Endometrial microvascular endothelial cells (primary cell): ENCODE measurements around the gene XPO6. TPM values are rescaled to one million over a fixed set of nuclear protein-coding genes. Genes with fewer than 3 reads are reported as not detected.

ENCODE experiments used
- in situ Hi-C: cut with HindIII; loops from 2 replicates; pipeline ENCODE4 v1.10.0; 2017; ENCODE audit warnings: low sequenced_read_pairs, low pct_unique_long_range_greater_than_20kb; ENCODE audit errors: inconsistent ontology term
- total RNA-seq: library from RNA; depleted of rRNA; stranded (reverse); fragments of >200 nt; gene quantifications from one replicate; pipeline ENCODE4 v1.2.3, GENCODE V29; 2015; ENCODE audit errors: inconsistent ontology term

XPO6 gene
- total RNA-seq, 1 donor from 2014 or later: 179 TPM

DNA sequence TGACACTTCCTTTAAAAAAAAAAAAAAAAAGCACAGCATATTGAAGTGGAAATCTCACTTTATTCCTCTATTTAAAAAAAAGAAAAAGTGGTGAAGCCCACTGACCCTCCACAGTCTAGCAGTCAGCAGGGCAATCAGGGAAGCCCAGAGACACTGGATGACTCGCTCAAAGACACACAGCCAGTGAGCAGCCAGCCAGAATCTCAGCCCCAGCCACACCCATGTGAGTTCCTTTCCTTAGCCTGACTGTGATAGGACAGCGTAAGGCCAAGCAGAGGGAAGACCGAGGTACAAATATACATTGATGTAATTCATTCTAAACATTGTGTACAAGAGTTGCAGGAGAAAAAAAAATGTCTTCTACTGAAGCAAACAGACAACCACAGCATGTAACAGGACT lies 22.5 kb downstream of the XPO6 start:
- in situ Hi-C loops: no loop called here

DNA sequence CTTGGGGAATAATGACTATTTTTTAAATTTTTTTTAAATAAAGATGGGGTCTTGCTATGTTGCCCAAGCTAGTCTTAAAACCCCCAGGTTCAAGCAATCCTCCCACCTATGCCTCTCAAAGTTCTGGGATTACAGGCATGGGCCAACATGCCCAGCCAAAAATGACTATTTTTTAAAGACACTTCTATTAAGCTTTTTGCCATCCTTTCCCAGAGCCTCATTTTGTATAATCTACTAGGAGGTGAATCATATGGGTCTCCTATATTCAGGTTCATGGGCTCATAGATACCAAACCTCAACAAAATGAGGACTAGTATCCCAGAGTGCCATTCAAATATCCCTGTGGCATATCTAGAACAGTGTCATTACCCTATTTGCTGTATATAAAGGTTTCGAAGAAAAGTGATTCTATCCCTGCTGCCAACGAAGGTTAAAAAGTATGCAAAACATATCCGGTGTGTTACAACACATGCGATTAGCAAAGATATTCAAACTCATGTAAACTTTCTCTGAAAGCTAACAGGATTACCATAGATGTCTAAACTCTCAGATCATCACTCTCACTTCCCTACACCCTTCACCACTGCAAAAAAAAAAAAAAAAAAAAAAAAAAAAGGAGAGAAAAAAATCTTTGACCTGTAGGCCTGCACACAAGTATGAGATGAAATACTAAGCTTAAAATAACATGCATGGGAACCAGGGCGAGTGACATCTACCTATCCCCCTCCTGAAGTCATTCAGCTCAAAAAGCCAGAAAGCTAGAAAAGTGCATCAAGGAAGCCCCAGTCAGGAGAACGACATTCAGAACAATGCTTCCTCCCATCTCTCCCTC lies 23.5 kb downstream of the XPO6 start:
- in situ Hi-C loops: no loop called here

DNA sequence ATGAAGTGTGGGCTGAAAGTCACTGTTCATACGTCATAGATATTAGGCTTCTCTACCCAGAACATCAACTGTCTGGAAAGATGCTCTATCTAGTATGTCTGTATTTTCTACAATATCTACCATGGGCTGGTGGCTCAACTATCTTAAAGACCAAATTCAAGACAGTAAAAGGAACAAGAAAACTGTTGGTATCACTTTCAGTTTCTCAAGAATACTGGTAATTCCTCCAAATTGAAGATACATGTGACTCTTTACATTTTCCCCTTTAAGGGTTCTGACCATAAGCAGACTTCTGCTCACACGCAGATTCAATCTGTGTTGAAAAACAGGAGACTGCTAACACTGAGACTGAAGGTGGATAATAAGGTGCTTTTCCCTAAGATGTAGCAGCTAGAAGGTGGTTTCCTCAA lies 24.2 kb downstream of the XPO6 start:
- in situ Hi-C loops: no loop called here

DNA sequence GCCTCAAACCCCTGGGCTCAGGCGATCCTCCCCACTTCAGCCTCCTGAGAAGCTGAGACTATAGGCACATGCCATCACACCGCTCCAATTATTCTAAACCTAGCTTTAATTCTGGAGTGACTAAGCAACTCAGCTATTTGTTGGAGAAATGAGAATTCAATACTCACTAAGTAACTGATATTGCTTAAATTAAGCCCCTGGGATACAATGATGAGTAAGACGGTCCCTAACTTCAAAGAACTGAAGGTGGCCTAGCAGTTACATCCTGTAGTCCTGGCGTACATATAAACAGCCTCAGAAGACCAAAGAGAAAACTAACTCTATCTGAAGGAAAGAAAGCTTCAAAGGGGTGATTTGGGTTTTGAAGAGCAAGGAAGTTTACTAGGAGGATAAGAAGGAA lies 25.0 kb downstream of the XPO6 start:
- in situ Hi-C loops: no loop called here

DNA sequence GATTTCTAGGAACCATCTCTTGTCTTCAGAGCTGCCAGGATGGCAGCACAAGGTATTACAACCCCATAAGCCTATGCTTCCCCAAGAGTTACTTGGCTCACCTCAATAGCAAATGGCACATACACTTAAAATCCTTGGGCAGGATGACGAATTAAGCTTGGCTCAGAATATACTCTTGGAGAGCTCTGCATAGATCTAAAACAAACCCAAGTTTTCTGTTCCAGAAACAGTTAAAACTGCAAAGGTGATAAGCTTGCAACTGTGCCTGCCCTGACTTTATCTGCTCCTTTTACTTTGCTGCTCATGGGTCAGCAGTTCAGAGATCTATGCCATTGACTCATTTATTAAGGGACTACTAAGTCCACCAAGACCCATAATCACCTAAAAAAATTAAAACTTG lies 26.1 kb downstream of the XPO6 start:
- in situ Hi-C loops: no loop called here

DNA sequence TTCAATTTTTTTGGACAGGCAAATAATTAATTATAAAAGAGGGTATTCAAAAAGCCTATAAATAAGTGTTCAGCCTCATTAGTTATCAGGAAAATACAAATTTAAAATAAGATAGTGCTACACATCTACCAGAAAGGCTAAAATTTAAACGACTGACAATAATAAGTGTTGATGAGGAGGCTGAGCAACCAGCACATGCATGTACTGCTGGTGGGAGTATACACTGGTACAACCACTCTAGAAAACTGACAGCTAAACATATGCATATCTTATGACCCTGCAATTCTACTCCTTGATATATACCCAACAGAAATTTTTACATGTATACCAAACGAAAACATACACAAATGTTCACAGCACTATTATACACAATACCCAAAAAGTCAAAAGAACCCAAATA lies 27.1 kb downstream of the XPO6 start:
- in situ Hi-C loops: no loop called here

DNA sequence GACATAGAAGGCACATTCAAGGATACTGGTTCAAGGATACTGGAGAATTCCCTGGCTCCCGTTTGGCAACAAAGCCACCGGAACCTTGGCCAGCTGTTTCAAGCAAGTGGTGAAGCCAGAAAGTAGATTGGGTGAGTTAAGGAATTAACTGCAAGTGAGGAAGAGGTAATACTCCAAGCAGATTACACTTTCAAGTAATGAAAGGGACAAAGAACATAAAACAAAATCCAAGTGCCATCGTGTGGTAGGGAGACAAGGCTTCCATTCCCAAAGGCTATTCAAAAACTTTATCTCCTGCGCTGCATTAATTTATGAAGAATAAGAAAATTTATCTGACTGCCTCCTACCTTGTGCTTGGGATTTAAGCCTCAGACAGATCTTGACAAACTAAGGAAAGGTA lies 27.8 kb downstream of the XPO6 start:
- in situ Hi-C loops: no loop called here

DNA sequence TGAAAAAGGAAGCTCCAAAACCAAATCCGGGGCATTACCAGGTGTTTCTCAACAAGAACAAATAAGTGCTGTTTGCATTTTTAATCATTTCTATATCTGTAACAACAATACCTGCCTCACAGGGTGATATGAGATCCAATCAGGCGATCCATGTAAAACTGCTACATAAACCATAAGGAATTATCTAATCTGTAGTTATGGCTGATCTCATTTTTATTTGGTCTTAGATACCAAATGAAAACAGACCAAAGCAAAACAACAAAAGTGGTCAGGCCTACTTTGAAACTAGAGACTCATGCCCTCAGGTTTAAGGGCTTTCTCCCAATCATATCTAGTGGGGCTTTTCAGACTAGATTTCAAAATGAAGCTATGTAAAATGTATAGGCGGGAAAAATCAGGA lies 28.3 kb downstream of the XPO6 start:
- in situ Hi-C loops: no loop called here

DNA sequence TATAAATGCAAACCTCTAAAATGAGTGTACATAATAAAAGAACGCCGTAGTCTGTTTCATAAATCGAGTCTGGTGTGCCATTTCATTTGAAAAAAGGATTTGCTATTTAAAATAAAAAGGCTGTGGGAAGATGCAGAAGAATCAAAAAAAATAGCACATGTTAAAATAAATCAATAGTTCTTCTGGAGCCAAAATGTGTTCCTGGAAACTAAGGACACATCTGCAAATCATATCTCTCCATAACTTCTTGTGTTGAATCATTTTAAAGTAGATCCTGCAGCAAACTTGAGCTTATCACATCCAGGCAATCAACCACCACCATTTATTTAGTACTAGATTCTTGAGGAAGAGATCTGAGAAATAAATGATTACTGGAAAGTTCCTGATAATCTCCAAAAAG lies 29.0 kb downstream of the XPO6 start:
- in situ Hi-C loops: no loop called here

DNA sequence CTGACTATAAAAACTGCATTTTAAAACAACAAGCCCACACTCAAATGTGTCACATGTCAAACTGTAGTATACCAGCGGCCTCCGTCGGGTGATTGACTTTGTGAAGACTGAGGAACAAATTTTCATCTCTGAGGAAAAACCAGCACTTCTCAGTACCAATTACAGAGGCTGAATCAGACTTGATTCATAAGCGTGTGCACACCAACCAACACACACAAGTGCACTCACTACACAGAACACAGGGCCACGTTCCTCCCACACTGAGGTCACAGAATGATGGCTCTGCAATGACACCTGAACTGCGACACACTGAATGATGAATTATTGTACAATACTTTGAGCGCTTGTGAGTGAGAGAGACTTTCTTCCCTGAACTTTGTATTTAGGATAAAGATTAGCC lies 29.6 kb downstream of the XPO6 start:
- in situ Hi-C loops: no loop called here

DNA sequence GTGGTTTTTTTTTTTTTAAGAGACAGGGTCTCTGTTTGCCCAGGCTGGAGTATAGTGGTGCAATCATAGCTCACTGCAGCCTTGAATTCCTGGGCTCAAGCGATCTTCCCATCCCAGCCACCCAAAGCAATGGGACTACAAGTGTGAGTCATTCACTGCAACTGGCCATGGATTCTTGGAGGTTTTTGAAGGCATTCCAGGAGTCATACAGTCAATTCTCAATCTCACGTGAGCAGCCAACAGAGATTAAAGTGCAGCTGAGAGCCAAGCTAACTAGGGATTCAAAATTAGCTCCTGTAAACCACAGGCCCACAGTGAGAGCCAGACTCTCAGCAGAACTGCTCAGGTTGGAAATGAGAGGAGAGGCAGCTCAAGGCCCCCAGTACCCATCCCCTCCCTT lies 30.2 kb downstream of the XPO6 start:
- in situ Hi-C loops: no loop called here

DNA sequence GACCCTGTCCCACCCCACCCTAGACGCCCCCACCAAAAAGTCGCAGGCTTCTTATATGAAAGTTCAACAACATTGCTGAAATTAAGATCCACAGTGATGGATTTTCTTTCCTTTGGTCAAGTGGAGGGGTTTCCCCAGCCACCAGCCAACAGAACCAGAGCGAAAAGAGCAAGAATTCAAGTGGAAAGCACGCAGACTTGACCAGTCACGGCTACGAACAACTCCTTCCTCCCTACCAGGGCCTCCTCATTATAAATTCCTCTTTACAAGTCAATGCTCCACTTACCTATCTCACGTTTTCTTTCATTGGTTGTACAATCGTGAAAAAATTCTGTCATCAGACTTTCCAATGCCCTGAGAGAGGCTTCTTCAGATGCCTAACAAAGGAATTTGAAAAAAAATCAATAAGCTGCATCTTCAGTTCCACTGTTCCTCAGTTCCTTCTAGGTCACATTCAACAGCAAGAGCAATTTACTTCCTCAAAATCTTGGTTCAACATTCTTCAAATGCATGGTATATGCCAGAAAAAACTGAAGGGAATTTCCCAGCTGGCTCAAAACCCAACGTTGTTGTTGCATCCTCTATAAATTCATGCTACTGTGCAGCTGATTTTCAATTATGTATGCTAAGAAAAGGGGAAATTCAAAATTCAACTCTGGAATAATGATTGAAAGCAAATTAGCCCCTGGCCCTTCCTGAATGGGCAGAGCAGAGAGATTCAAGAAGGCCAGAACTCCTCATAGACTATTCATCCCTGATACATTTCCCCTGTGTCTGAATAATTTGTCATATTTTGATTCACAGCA lies 30.9 kb downstream of the XPO6 start:
- in situ Hi-C loops: no loop called here

DNA sequence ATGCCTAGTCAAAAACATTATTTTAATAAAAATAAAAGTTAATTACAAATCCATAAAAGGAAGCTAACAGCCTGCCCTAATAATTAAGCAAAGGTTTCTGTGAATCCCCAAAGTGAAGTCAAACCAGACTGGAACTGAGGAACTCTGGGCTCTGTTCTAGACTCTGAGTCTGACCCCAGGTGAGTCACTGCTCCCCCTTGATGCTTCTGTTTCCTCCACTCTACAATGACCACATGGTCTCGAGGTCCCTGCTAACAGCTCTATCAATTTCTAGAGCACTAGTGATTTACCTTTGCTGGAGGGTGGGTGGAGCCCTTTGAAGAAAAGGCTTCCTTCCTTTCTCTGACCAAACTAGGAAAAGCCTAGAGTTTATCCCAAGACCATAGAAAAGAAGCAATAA lies 32.4 kb downstream of the XPO6 start:
- in situ Hi-C loops: no loop called here

DNA sequence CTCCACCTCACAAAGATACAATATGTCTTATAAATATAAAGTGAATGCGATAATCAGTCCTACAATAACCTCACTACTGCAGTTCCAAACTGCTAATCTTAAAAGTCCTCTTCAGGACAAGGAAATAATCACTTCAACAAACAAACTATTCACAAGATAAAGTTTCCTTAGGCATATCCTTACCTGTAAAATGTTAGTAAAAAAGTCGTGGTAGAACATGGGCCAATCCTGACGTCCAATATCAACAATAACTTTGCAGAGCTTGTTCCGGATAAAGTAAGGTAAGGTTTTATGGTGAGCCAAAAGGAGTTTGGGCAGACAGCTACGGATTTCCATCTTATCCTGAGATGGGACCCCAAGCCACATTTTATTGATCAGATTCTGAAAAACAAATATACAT lies 36.0 kb downstream of the XPO6 start:
- in situ Hi-C loops: no loop called here

DNA sequence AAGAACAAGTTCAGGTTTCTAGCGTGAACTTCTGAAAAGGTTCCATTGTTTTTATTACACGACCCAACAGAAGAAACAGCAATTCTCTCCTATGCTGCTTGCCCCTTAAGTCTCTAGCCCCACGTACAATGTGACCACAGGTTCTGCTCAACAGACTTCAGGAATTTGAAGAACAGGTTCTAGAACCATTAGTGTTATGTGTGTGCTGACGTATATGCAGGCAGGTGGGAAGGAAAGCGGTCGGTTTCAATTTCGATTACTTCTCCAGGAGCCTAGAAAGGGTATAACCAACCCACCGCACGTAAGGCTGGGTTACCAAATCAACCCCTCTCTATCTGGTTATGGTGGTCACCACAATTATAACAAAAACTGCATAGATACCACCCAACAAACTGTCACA lies 39.4 kb downstream of the XPO6 start:
- in situ Hi-C loops: no loop called here

DNA sequence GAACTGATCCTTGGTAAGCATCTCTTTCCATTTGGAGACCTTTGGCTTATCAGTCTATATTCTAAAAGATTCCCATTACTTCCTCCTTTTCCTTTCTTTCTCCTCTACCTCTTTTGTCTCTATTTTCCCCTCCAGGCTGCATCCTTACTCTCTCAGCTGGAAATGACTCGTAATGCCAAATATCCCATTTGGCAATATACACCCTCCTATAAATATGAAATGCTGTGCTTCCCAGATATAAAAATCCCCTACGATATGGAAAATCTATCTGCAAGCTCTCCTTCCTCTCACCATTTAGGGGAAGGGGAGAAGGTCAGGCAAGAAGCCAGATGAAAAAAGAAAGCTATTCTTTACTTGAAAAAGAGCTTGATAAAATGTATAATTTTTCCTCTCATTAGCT lies 39.9 kb downstream of the XPO6 start:
- in situ Hi-C loops: no loop called here

DNA sequence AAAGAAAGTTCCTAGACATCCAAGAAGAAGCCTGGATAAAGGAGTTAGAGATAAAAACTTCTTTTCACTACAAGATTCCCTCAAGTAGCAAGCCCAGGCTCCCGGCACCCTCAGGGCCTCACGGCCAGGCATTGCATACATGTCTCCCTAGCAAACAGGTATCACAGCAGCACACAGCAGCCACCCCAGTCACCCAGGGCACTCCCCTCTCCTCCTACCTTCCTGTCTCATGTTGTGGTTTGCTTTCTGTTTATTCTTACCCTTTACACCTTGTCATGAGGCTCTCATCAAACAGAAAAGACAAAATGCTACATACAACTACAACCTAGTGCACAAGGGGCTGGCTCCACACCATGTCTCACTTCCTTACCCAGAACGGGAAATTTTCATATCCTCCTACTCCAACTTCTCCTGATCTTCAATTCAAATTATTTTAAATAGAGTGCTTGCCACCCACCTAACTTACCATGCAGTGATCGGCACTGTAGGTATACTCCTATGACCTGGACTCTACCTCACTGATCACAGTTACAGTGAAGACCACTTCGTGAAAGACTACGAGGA lies 42.7 kb downstream of the XPO6 start:
- in situ Hi-C loops: no loop called here

DNA sequence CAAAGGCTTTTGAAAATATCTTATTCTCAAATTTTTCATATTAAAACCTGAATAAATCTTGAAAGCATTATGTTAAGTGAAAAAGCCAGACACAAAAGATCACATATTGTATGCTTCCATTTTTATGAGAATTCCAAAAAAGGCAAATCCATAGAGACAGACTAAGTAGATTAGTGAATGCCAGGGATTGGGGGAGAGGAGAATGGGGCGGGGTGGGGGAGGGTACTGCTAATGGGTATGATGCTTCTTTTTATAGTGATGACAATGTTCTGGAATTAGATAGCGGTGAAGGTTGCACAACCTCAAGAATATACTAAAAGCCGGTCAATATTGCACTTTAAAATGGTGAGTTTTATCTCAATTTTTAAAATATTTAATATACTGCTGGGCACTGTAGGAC lies 44.0 kb downstream of the XPO6 start:
- in situ Hi-C loops: no loop called here

DNA sequence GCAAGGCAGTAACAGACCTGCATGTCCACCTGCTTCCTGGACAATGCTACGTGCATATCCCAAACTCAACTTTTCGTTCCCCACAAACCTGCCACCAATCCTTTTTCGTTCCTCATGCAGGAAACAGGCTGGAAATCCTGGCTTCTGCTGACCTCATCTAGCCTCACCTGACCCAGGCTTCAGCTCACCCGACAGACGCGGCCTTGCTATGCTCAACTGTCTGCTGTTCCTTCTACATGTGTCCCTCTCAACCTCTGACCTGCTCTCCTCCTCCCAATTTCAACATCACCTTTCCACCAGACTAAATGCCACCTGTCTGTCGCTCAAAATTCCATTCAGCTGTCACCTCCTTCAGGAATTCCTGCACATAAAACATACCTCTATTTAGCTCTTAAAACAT lies 44.5 kb downstream of the XPO6 start:
- in situ Hi-C loops: no loop called here
